IPS-18c (cell line): ENCODE measurements around the gene PAK5.
A peak's percentile ranks its signal among the peaks of the same experiment; 100 is the strongest.

Experiments used
- H3K4me3 ChIP-seq: 2 replicates; pipeline ENCODE4 v1.7.0; 2013; ENCODE audit warnings: low read depth, mild to moderate bottlenecking, low read length, moderate library complexity; ENCODE audit not compliant: insufficient read depth
- H3K9me3 ChIP-seq: one replicate; pipeline ENCODE4 v1.6.1; 2013; ENCODE audit warnings: mild to moderate bottlenecking, low read length, moderate library complexity; ENCODE audit not compliant: control insufficient read depth, insufficient read depth

PAK5 gene

DNA sequence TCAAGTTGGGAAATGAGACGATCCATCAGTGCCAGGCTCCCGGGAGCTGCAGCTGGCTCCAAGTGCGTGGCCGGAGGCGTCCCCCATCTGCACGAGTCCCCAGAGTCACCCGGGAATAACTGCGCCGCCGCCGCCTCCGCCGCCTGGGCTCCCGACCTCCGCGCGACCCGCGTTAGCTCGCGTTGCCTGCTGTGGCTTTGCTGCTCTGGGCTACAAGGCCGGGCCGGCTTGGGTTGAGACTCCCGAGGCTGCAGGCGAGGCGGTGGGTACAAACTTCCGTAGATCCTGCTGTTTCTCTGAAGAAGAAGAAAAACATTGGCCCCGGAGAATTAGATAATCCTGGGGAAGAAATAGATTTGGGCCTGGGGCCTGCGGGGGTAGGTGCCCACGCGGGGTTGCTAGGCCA lies 331.9 kb downstream of the PAK5 start:
- H3K4me3 ChIP-seq, result peak overlapping the region; percentile 34; the same call in 1 of the 2 replicates
- peaks cover 9% of the 10 kb centered on the region for H3K9me3 ChIP-seq

- H3K4me3 ChIP-seq, result peak overlapping the region; percentile 34; the same call in 1 of the 2 replicates
Measured at GRCh38 chr20:9506280-9506821, 332.5 kb downstream of the PAK5 start.

DNA sequence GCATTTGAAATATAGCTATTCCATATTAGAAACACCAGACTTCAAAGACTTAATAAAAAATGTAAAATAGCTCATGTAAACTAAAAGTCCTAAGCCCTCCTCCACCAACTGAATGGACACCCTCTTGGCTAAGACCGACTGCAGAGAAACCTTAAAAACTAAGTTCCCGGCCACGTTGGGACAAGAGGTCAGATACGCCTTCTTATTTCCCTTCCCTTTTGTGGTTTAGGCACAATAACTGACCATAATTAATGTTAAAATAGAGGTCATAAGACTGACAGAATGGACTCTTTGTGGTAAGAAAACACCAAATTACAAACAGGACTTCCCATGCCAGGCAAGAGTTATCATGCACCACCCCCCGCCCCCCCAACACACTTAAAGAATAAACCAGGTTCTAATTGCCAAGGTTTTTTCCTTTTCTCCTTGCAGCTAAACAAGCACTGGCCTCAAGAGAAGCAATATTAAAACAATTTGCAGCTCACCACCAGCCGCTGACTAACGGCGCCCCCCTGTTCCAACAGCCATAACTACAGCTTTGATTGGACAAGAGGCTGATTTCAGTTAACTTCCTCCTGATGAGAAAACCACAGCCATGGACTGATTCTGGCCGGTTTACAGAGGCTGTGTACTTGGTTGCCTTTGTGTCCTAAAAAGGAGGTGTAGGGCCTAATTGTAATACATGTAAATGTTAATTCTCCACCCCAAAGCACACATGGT lies 335.2 kb downstream of the PAK5 start:
- peaks cover 9% of the 10 kb centered on the region for H3K9me3 ChIP-seq
- H3K4me3 ChIP-seq, result no peak overlapping the region

More at GRCh38 chr20:9506280-9506821, 332.5 kb downstream of the PAK5 start:
- peaks cover 9% of the 10 kb centered on the region for H3K9me3 ChIP-seq

GRCh38 chr20:9501473-9501872 lies 337.4 kb downstream of the PAK5 start:
- Histone ChIP-seq H3K9me3 (peaks cover 2% of the 10 kb centered on the region), H3K4me3 (no peak overlapping the region)

DNA sequence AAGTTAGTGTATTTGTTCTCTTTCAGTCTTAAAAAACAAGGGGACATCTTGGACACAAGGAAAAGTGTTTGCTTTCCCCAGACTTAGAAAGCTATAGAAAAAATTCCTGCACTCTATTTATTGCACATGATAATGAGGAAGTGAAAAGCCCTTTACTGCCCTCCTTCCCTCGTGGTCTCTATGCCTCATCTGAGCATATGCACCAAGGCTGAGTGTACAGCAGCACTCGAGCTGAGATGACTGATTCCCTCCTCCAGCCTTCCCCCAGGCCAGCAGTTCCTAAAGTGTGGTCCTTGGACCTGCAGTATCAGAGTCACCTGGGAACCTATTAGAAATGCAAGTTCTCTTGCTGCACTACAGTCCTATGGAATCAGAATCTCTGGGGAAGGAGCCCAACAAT lies 338.8 kb downstream of the PAK5 start:
- Histone ChIP-seq H3K9me3 (peaks cover 2% of the 10 kb centered on the region), H3K4me3 (no peak overlapping the region)

- Histone ChIP-seq H3K9me3 (peaks cover 2% of the 10 kb centered on the region), H3K4me3 (no peak overlapping the region)
Measured at GRCh38 chr20:9499126-9499899, 339.6 kb downstream of the PAK5 start.

DNA sequence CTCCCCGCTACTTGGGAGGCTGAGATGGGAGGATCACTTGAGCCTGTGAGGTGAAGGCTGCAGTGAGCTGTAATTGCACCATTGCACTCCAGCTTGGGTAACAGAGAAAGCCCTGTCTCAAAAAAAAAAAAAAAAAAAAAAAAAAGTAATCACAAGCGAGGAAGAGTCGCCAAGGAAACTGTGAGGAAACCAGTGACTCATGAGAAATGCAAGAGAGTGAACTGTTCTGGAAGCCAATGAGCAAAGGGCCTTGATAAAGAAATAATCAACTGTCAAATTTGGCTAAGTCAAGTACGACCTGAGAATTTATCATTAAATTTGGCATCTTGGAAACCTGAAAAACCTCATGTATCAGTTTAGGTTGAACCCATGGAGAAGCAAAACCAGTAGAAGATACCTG lies 340.6 kb downstream of the PAK5 start:
- Histone ChIP-seq H3K4me3 (no peak overlapping the region), H3K9me3 (no peaks in the 10 kb centered on the region)

DNA sequence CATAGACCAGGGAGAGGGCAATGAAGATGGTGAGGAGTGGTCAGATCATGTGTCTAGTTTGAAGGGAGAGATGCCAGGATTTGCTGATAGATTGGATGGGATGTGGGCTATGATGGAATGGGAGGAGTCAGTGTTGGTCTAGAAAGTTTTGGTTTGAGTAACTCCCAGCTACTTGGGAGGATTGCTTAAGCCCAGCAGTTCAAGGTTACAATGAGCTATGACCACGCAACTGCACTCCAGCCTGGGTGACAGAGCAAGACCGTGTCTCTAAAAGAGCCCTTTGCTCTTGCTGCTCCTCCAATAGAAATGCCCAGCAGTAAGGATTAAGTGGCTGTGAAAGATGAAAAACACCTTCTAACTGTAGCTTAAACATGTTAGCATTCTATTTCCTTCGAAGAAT lies 342.7 kb downstream of the PAK5 start:
- Histone ChIP-seq H3K9me3 (no peaks in the 10 kb centered on the region), H3K4me3 (no peak overlapping the region)

GRCh38 chr20:9495701-9496100 lies 343.2 kb downstream of the PAK5 start:
- Histone ChIP-seq H3K9me3 (no peaks in the 10 kb centered on the region), H3K4me3 (no peak overlapping the region)

GRCh38 chr20:9493803-9494202 lies 345.1 kb downstream of the PAK5 start:
- Histone ChIP-seq H3K4me3 (no peak overlapping the region), H3K9me3 (no peaks in the 10 kb centered on the region)

DNA sequence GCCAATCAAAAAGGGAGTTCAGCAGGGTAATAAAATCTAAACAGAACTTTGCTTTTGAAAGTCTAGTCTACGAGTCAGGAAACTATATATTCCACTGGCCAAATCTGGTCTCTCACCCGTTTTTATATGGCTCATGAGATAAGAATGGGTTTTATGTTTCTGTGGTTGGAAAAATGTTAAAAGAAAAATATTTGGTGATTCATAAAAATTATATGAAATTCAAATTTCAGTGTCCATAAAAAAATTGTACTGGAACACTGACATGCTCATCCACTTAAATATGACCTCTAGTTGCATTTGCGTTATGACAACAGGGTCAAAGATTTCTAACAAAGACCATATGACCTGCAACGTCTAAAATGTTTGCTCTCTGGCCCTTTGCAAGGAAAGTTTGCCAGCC lies 346.8 kb downstream of the PAK5 start:
- Histone ChIP-seq H3K9me3 (no peaks in the 10 kb centered on the region), H3K4me3 (no peak overlapping the region)

- Histone ChIP-seq H3K9me3 (no peaks in the 10 kb centered on the region), H3K4me3 (no peak overlapping the region)
Measured at GRCh38 chr20:9491324-9491723, 347.6 kb downstream of the PAK5 start.

GRCh38 chr20:9490631-9491030 lies 348.2 kb downstream of the PAK5 start:
- Histone ChIP-seq H3K4me3 (no peak overlapping the region), H3K9me3 (no peaks in the 10 kb centered on the region)

DNA sequence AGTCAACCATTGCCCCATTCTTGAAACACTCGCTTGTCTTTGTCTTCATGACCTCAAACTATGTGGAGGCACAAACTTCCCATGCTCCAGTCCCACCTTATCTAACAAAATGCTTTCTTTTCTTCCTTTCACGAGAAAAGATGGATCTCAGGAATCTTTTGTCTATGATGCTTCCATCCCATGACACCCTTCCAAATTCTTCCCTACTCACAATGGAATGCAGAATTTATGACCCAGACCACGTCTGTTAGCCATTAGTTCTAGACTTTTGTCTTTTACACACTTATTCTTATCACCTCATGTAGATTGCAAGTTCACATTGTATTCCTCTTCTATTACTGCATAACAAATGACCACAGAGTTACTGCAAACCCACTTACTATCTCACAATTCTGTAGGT lies 348.7 kb downstream of the PAK5 start:
- no peak overlapping the region for H3K4me3 ChIP-seq
- H3K9me3 ChIP-seq, result no peaks in the 10 kb centered on the region

DNA sequence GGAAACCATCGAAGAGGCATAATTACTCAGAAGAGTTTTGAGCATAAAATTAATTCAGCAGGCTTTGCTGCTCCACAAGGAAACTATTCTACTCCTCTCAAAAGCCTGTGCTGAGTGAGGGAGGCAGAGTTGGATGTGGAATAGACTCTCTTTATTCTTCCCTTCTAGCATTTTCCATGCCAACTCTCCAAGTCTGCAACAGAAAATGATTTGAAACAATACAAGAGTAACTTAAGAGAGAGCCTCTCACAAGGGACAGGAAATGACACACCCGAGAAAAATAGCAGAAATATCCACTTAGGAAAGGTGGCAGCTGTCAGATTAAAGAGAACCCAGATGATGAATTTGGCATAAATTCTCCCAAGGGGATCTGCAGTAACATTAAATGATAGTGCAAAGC lies 350.8 kb downstream of the PAK5 start:
- H3K9me3 ChIP-seq, result no peaks in the 10 kb centered on the region
- no peak overlapping the region for H3K4me3 ChIP-seq
